Measurements from ENCODE around the gene COX8A. TPM values are rescaled to one million over a fixed set of nuclear protein-coding genes. Genes with fewer than 3 reads are reported as not detected.

COX8A gene
- total and polyA plus RNA-seq, 9 of the 15 experiments (the other 6 are each of a cell fraction or from before 2014, with no cell fraction given) = 274 to 1,206 (median 526) TPM

DNA sequence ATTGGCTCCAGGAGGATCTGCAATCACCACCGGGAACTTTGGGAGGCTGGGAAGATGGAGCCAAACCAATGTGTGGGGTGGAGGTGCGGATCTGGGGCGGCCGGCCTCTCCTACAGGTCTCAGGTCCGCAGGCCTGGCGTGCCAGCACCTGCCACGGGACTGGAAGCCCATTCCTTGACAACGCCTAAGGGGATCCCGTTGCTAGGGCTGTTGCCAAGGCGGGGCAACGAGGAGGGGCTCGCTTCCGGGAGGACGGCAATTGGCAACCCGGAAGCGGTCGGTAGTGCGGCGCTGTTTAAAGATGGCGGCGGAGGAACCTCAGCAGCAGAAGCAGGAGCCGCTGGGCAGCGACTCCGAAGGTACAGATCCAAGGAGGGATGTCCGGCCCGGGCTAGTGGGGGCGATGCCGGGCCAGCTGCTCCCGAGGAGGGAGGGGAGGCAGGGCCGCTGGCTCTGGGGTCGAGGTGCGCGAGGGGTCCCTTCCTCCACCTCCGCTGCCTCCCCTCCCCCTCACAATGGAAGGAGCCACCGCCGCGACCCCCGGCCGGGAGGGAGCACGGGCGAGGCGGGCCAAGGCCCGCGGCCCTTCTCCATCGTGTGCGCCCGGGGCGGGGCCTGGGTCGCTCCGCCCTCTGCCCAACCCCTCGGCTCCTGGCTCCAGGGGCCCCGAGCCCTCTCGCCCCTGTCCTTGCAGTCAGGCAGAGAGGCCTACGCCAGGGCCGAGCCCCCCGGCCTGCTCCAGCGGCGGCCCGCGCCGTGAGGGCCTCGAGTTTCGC is 11.9 kb downstream of the COX8A start, which contains the start of gene OTUB1:
TSS of gene OTUB1 (plus strand) at position 283 of the 776 bp plus-strand sequence. CDS start at position 302, 19 bp downstream.
- ChIA-PET CTCF (ENCODE audit: low intra/inter-chr PET ratio) (no interaction called here), POLR2A (interaction anchor here (0.7 to 1.3 kb wide), 4 partner anchors 10 to 101 kb away, joined by 4 to 6 read pairs (median 5); partner anchors contain the start of gene COX8A)
- H3K27me3 ChIP-seq (ENCODE audit: control insufficient read depth in 2 of 2, insufficient read depth in 2 of 2, low read length in 2 of 2) = no peaks in the 10 kb centered on the region
- H3K9ac ChIP-seq (ENCODE audit: insufficient read depth in 1 of 2, low read depth in 2 of 2, low read length in 2 of 2) = peak within 1 kb of the TSS; percentile 88 to 95
- FAIRE-seq (peak; percentile 88), DNase-seq (ENCODE audit: extremely low read depth in 1 of 4, low spot score in 3 of 4) (peak; percentile 91 to 94 (median 92)), ATAC-seq (peak; percentile 95)
- H3K79me2 ChIP-seq (ENCODE audit: control insufficient read depth, insufficient read depth, low read length) = peaks cover 29% of the 10 kb centered on the region
- peak within 1 kb of the TSS; percentile 87 for H3K27ac ChIP-seq (ENCODE audit: extremely low read depth, low read depth, low read length)
- no TSS peak for BruUV-seq (replicated peaks)
- no peaks in the 10 kb centered on the region for H3K9me3 ChIP-seq (replicated peaks; ENCODE audit: control insufficient read depth, insufficient read depth, low read depth, low read length)
- H3K4me1 ChIP-seq (replicated peaks in 1 of 2; ENCODE audit: control insufficient read depth in 2 of 2, insufficient read depth in 2 of 2, low read length in 2 of 2) = peaks cover 11 to 41% of the 10 kb centered on the region in 2 experiments; a peak in 4 of 5 replicates
- WGBS (ENCODE audit: insufficient coverage, low coverage, missing lambda C conversion rate) = under 1% methylated on average over 42 of the region's 63 CpGs
- H3K4me2 ChIP-seq (ENCODE audit: insufficient read depth, low read length) = peak within 1 kb of the TSS; percentile 88
- peaks cover 13% of the 10 kb centered on the region; the same call in 1 of the 2 replicates for H4K20me1 ChIP-seq (replicated peaks; ENCODE audit: control insufficient read depth, insufficient read depth, low read length)
- H3K4me3 ChIP-seq = peak within 1 kb of the TSS; percentile 99
- H3K36me3 ChIP-seq (ENCODE audit: control insufficient read depth, insufficient read depth, low read length) = peaks cover 35% of the 10 kb centered on the region; the same call in 2 of the 3 replicates
- in situ Hi-C loops (cut with MboI) (no loop called here), intact Hi-C loops (cut with micrococcal nuclease) (no loop called here)
- peak within 1 kb of the TSS; percentile 88 for H2AFZ ChIP-seq (ENCODE audit: low read depth, low read length)
- no peaks in the 10 kb centered on the region for H3K9me1 ChIP-seq (ENCODE audit: control insufficient read depth, insufficient read depth, low read length)
- TF ChIP-seq POLR2AphosphoS5 (IDR thresholded peaks at IDR 0.05; ENCODE audit: control insufficient read depth, insufficient read depth, low read depth, low read length) = peak; percentile 74; the same call in 1 of the 2 replicates
- TF ChIP-seq, protein P1, sequence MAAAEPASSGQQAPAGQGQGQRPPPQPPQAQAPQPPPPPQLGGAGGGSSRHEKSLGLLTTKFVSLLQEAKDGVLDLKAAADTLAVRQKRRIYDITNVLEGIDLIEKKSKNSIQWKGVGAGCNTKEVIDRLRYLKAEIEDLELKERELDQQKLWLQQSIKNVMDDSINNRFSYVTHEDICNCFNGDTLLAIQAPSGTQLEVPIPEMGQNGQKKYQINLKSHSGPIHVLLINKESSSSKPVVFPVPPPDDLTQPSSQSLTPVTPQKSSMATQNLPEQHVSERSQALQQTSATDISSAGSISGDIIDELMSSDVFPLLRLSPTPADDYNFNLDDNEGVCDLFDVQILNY (CRISPR knock-in tag; IDR thresholded peaks at IDR 0.05) = no peak
- no peak for TF ChIP-seq KLF16 (IDR thresholded peaks at IDR 0.05)
- 0 out of 2 replicates have a peak, but pooled peaks have one; percentile 48 for TF ChIP-seq ESRRA (IDR thresholded peaks at IDR 0.05; ENCODE audit: borderline replicate concordance, low read depth)
- TF ChIP-seq MYC (IDR thresholded peaks at IDR 0.05; ENCODE audit: low read depth, low read length) = peak; percentile 47; the same call in 1 of the 2 replicates
- no peak for TF ChIP-seq MYC (CRISPR knock-in tag; IDR thresholded peaks at IDR 0.05; ENCODE audit: borderline replicate concordance, low read depth)
- peak in 1 of 2 experiments; percentile 78; a peak in 1 of 4 replicates for TF ChIP-seq SIN3A (IDR thresholded peaks at IDR 0.05; ENCODE audit: borderline replicate concordance in 2 of 2, control insufficient read depth in 1 of 2, low read depth in 2 of 2, low read length in 2 of 2)
- no peak for TF ChIP-seq MEIS2 (IDR thresholded peaks at IDR 0.05; ENCODE audit: partially characterized antibody)
- TF ChIP-seq HMGN3 (IDR thresholded peaks at IDR 0.05; ENCODE audit: borderline replicate concordance, extremely low read depth, insufficient read length, low read depth, low read length) = peak; percentile 25
- TF ChIP-seq PML (IDR thresholded peaks at IDR 0.05; ENCODE audit: low read length) = peak; percentile 55; the same call in 1 of the 2 replicates
- peak; percentile 98 for TF ChIP-seq GABPA (tag; conservative IDR thresholded peaks at IDR 0.05; ENCODE audit: low read depth)
- no peak for TF ChIP-seq PTRF (tag; IDR thresholded peaks at IDR 0.05)
- peak in 1 of 2 experiments; percentile 77; a peak in 1 of 4 replicates for TF ChIP-seq ETV6 (IDR thresholded peaks at IDR 0.05; ENCODE audit: borderline replicate concordance in 1 of 2, low read depth in 2 of 2, low read length in 1 of 2)
- no peak for TF ChIP-seq ETV6 (CRISPR knock-in tag; IDR thresholded peaks at IDR 0.05; ENCODE audit: borderline replicate concordance)
- peak; percentile 60; the same call in 1 of the 2 replicates for TF ChIP-seq RB1 (IDR thresholded peaks at IDR 0.05; ENCODE audit: low read depth)
- peak; percentile 89 for TF ChIP-seq EP400 (IDR thresholded peaks at IDR 0.05)
- peak; percentile 91 for TF ChIP-seq CXXC5 (CRISPR knock-in tag; IDR thresholded peaks at IDR 0.05)
- TF ChIP-seq, protein P2, sequence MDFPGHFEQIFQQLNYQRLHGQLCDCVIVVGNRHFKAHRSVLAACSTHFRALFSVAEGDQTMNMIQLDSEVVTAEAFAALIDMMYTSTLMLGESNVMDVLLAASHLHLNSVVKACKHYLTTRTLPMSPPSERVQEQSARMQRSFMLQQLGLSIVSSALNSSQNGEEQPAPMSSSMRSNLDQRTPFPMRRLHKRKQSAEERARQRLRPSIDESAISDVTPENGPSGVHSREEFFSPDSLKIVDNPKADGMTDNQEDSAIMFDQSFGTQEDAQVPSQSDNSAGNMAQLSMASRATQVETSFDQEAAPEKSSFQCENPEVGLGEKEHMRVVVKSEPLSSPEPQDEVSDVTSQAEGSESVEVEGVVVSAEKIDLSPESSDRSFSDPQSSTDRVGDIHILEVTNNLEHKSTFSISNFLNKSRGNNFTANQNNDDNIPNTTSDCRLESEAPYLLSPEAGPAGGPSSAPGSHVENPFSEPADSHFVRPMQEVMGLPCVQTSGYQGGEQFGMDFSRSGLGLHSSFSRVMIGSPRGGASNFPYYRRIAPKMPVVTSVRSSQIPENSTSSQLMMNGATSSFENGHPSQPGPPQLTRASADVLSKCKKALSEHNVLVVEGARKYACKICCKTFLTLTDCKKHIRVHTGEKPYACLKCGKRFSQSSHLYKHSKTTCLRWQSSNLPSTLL (IDR thresholded peaks at IDR 0.05) = no peak
- TF ChIP-seq C11orf30 (IDR thresholded peaks at IDR 0.05; ENCODE audit: low read depth) = peak; percentile 93

All from K562 (cell line).